HG03139 (cell line): ENCODE results near the gene CLTCL1.
A peak's percentile ranks its signal among the peaks of the same experiment; 100 is the strongest.

Experiments used
- ATAC-seq: cut with Tn5 transposase; IDR thresholded peaks from one replicate; pipeline ENCODE4 v1.9.1; 2021; ENCODE audit not compliant: unreplicated experiment

The CLTCL1 gene

GRCh38 chr22:19197997-19198865 lies 93.3 kb downstream of the CLTCL1 start:
- no peak for ATAC-seq

GRCh38 chr22:19196841-19197612 lies 94.5 kb downstream of the CLTCL1 start:
- no peak for ATAC-seq

GRCh38 chr22:19195796-19196731 lies 95.5 kb downstream of the CLTCL1 start:
- ATAC-seq, result no peak

GRCh38 chr22:19194766-19195536 lies 96.6 kb downstream of the CLTCL1 start:
- ATAC-seq, result no peak

- no peak for ATAC-seq
These were observed 97.6 kb downstream of the CLTCL1 start for GRCh38 chr22:19193879-19194278.

GRCh38 chr22:19187716-19188563 lies 103.6 kb downstream of the CLTCL1 start:
- no peak for ATAC-seq

- no peak for ATAC-seq
These were observed 107.1 kb downstream of the CLTCL1 start for GRCh38 chr22:19184276-19184997.

GRCh38 chr22:19183216-19183615 lies 108.3 kb downstream of the CLTCL1 start:
- ATAC-seq, result no peak

- ATAC-seq, result no peak
These were observed 108.9 kb downstream of the CLTCL1 start for GRCh38 chr22:19182472-19183157.

GRCh38 chr22:19181786-19182471 lies 109.6 kb downstream of the CLTCL1 start:
- ATAC-seq, result no peak

- no peak for ATAC-seq
These were observed 110.6 kb downstream of the CLTCL1 start for GRCh38 chr22:19180740-19181410.

- ATAC-seq, result no peak
These were observed 111.3 kb downstream of the CLTCL1 start for GRCh38 chr22:19180234-19180633.

GRCh38 chr22:19179497-19180048 lies 111.9 kb downstream of the CLTCL1 start:
- no peak for ATAC-seq

- peak; percentile 52 for ATAC-seq
These were observed 112.6 kb downstream of the CLTCL1 start, which contains the start of gene SLC25A1 for GRCh38 chr22:19178657-19179496. TSS of gene SLC25A1 (minus strand) at chr22:19178736. CDS start at chr22:19178673, 63 bp downstream.

- peak; percentile 22 for ATAC-seq
These were observed 113.4 kb downstream of the CLTCL1 start for GRCh38 chr22:19178065-19178656.
